HG03521 (cell line): Measurements from ENCODE around the gene ADAMTSL1.

ENCODE experiments used
- ATAC-seq: cut with Tn5 transposase; IDR thresholded peaks from one replicate; pipeline ENCODE4 v1.9.1; 2021; ENCODE audit warnings: mild to moderate bottlenecking, moderate library complexity; ENCODE audit not compliant: unreplicated experiment

Gene ADAMTSL1, protein sequence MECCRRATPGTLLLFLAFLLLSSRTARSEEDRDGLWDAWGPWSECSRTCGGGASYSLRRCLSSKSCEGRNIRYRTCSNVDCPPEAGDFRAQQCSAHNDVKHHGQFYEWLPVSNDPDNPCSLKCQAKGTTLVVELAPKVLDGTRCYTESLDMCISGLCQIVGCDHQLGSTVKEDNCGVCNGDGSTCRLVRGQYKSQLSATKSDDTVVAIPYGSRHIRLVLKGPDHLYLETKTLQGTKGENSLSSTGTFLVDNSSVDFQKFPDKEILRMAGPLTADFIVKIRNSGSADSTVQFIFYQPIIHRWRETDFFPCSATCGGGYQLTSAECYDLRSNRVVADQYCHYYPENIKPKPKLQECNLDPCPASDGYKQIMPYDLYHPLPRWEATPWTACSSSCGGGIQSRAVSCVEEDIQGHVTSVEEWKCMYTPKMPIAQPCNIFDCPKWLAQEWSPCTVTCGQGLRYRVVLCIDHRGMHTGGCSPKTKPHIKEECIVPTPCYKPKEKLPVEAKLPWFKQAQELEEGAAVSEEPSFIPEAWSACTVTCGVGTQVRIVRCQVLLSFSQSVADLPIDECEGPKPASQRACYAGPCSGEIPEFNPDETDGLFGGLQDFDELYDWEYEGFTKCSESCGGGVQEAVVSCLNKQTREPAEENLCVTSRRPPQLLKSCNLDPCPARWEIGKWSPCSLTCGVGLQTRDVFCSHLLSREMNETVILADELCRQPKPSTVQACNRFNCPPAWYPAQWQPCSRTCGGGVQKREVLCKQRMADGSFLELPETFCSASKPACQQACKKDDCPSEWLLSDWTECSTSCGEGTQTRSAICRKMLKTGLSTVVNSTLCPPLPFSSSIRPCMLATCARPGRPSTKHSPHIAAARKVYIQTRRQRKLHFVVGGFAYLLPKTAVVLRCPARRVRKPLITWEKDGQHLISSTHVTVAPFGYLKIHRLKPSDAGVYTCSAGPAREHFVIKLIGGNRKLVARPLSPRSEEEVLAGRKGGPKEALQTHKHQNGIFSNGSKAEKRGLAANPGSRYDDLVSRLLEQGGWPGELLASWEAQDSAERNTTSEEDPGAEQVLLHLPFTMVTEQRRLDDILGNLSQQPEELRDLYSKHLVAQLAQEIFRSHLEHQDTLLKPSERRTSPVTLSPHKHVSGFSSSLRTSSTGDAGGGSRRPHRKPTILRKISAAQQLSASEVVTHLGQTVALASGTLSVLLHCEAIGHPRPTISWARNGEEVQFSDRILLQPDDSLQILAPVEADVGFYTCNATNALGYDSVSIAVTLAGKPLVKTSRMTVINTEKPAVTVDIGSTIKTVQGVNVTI (N-terminal part only)

DNA sequence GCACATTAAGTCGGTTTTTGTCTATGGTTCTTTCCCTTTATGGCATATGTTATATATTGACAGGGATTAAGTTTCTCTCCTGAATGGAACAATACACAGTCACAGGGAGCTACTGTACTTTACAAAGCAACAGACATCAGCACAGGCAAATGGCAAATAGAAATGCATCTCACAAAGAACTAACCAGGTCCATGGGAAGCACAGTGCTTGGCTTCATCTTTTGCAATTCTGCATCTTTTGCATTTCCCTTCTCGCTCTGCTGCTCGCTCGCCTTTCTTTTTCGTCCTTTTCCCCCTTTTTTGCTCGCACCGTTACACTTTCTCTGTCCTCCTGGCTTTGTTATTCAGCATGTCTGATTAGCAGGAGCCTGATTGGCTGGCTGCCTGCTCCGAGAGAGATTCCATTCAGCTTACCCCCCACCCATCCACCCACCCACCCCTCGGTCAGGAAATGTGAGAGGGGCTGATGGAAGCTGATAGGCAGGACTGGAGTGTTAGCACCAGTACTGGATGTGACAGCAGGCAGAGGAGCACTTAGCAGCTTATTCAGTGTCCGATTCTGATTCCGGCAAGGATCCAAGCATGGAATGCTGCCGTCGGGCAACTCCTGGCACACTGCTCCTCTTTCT is at the start of gene ADAMTSL1:
Gene ADAMTSL1 (plus strand): TSS at position 502 of the 628 bp plus-strand sequence. CDS start 80 bp downstream, at position 582.
- ATAC-seq, result no peak

DNA sequence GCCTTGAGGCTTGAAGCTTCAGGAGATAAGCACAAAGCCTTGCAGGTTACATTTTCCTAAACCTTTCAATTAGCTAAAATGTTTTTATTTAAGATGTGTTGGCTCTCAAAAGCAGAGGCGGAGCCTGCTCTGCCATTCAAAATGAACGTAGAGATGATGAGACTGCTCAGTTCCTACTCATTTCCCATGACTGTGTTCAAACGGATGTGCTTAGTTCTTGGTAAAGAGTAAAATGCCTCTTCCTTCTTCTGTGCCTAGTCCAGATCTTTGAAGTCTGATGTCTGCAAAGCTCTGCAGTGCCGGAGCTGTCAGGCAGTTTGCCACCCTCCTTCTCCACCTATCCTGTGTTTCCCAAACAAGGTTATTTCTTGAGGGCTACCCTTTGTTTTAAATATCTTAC is 46.3 kb upstream of the ADAMTSL1 start:
- ATAC-seq, result no peak

DNA sequence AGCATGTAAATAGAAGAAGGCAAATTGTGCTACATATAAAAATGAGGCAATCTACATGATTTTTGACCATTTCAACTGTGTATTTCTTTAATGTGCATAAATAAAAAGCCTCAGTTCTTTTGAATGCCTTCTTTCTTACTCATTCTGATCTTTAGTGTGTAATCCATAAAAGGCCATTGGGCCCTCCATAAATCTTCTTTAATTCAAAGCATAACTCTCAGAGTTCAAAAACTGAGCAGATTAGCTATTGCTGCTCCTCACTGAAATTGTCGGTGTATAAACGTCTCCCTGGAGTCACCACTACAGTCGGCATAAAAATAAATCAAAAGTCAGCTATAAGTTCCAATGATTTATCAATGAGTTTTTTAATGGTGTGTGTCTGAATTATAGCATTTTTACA is 45.3 kb upstream of the ADAMTSL1 start:
- no peak for ATAC-seq

DNA sequence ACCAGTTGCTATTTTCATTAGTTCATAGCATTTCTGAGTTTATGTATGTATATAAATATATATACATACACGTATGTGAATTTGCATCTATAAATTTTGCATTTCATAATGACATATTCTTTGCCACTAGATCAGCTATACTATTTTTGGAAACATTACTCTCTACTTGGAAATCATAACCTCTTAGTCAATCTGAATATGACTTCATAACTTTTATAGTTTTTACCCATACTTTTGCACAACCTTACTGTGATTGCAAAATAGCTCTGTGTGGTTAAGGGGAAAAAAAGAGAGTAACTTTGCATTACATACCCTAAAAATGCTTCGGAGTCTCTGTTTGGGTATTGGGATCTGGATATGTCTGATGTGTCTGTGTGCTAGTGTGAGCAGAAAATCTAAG is 44.9 kb upstream of the ADAMTSL1 start:
- no peak for ATAC-seq

DNA sequence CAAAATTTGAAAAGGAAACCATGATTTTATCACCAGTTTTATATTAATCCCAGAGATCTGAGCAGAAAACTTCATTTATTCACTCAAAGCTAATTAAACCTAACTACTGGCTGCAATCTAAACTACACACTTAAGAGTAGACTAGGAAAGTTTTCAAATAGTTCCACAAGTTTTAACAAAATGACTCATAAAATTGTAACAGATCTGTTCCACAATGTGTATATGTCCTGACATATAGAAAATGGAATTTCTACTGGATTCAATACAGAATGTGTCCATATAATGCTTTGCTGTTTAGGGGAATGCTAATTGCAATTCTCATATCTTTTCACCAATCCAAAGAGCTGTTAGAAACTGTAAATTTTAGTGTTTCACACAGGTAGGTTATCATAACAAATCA is 40.3 kb upstream of the ADAMTSL1 start:
- ATAC-seq, result no peak

DNA sequence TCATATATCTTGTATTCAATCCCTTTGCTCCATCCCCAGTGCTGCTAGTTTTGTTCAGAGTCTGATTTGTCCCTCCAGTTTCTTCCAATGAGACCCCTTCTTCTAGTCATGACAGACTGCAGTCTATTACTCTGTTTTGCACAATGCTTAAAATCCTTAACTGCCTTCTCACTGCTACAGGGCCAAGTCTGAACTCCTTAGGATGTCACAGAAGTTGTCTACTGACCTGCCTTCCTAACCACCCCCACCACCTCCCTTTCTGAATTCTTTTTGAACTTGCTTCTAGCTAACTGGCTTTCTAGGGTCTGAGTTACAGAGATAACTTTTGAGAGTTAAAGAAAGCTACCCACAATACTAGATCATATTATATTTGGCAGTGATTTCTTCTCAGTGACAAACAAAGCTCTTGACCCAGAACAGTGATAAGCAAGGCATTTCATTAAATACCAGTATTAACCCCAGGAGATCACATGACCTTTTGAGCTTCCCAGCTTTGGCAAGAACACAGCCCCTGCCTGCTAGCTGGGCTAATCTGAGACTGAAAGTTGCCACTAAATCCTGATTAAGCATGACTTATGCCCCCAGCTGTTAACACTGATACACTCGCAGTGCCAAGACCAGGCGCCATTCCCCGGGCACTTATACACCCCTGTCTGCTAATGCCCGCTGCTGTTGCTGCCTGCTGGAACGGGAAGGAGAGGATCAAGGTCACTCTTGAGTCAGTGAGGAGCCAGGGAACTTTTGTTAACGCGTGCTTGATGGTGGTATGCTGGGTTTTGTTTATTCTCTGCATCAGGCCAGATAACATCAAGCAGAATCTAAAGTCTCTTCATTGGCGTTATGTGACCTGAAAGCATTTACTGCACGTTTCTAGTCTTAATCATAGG is 36.4 kb upstream of the ADAMTSL1 start:
- ATAC-seq, result no peak

DNA sequence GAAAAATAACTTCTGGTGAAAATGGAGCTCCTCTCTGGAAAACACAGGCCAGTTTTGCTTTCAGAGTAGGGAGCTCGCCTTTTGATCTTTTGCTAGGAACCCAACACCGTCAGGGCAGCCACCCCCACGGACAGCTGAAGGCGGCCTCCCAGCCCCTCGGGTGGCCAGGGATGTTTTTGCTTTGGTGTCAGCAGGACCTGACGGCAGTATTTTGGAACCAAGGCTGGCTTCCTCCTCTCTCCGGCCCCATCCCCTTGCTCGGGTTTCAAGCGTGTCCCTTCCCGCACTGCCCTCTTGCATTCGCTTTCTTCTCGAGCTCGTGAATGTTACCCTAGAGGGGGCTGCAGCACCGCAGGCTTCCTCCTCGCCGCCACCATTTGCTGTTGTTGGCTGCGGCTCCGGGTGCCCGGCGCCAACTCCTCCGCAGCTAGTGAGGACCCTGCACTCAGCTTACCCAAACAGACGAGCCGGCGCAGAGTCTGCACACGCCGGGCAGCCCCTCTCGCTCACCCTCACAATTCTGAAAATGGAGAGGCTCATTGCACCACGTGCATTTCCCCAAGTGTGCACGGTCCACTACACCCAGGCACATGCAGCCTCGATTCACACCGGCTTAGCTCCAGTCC is 35.5 kb upstream of the ADAMTSL1 start:
- no peak for ATAC-seq

DNA sequence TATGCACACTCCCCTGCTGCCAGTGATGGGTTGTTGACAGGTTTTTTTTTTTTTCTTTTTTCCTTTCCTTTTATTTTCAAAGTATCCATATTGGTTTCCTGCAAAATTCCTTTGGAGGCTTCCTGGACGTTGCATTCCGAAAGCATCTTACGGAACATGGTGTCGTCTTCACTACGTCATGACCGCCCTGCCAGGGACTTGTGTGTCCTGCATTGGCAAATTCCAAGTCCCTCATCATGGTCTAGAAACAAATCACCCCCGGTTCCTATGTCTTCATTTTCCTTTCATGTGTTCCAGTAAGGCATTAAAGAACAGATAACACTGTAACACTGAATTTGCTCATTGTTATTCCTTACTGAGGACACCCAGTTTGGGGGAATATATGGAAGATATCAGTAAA is 35.0 kb upstream of the ADAMTSL1 start:
- ATAC-seq, result no peak

DNA sequence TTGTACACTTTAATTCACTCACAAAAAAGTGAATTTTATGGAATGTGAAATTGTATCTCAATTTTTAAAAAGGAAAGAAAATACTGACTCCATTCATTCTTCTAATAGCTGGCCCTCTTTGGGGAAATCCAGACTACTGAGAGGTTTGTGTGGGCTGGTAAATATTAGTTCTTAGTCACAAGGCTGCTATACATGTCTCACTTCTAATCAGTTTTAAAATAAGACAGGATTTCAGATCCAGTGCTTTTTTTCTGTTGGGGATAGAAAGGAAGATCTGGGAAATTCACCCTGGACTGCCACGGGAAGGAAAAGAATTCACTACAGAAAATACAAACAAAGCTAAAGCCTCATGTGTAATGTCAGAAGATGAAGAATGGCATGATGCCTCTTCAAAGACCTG is 32.7 kb upstream of the ADAMTSL1 start:
- ATAC-seq, result no peak

DNA sequence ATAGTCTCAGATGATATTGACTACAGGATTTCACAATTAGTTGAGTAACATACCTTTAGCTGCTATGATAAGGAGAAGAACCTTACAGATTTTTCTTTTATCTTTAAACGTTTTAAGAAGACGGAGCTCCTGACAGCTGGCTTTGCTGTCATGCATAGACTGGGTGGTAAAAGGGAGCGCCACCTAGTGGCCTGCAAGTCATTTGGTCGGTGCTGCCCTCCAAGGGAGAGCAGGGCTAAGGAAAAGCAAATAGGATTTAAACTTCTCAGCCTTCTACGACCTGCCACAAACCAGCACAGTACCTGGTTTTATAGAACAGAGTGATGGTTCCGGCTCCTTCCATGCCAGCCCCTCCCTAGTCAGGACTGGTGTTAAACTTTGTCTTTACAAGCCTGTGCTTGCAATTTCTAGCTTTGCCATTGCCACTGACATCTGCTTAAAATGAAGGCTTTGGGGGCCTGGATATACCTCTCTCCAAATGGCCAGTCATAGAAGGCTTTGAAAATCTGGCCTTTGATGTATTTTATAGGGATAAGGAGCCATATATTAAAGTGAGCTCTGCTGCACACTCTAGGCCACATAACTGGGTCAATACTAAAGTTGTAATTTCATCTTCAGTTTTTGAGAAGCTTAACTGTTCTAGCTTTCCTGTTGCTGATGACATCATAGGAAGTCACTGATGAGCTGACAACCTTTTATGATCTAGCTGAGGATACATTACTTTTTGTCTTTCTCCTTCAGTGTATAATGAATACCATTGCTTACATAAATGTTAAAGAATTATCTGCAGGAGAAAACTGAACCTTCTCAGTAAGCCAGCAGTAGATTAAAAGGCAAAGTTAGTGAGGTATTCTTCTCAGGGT is 31.1 kb upstream of the ADAMTSL1 start:
- peak; percentile 83 for ATAC-seq

DNA sequence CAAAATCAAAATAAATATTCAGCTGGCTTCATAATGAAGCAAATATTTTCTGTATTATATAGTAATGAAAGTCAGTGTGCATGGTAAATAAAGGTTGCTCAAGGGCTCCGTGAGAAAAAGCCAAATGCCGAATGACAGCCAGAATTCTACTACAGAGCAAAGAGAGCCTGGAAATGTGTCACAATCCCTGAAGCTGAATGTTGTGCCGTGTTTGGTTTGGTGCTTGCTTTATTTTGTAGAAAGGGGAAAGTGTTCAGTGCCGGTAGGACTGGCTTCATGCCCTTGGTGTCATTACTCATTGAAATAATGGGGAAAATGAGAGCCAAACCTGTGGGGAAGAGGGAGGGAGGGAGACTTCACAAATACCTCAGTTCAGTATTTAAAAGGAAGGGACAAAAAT is 26.8 kb upstream of the ADAMTSL1 start:
- no peak for ATAC-seq

DNA sequence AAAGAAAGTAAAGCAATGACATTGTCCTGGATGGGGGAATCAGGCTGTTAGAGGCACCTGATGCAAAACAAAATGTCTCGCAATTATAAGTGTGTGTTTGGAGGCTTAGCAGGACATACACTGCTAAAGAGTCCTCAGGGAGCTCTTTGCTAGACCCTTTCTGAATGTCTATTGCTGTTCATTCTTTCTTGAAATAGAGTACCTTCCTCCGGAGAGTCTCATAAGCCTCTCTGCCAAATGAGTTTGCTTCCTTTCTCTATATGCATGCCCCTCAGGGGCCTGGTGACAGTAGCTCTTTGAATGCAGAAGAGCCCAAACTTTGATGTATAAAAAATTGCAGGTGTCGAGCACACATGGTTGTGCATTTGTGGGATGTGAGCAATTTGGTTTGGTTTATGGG is 26.4 kb upstream of the ADAMTSL1 start:
- no peak for ATAC-seq

DNA sequence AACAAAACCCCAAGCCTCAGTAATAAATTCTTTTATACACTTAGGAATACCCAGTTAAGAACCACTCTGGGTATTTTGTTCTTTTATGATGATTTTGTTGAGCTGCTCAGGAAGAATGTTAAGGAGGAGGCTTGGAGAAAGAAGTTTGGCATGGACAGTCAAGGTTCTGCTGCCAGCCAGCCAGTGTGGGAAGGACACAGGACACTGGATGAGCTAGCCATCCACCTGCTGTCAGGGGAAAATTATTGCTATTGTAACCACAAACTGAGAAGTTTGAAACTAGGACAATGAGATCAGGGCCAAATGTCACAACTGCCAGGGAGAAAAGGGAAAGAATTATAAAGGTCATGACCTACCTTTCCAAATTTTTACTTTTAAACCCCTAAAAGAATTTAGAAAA is 25.9 kb upstream of the ADAMTSL1 start:
- no peak for ATAC-seq

DNA sequence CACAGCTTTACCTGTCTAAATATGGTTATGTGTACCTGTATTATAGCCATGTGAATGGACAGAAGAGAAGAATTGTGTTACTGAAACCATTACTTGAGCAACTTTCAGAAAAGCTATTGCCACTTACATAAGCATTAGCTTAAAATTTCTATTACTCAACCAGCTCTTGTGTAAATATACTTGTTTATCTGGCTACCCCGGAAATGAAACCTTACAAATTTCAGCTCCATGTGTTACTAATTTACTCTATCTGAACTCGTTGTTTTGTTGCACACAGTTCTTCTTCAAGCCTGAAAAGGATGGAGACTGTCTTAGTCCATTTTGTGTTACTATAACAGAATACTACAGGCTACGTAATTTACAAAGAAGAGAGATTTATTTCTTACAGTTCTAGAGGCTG is 22.5 kb upstream of the ADAMTSL1 start:
- ATAC-seq, result no peak

DNA sequence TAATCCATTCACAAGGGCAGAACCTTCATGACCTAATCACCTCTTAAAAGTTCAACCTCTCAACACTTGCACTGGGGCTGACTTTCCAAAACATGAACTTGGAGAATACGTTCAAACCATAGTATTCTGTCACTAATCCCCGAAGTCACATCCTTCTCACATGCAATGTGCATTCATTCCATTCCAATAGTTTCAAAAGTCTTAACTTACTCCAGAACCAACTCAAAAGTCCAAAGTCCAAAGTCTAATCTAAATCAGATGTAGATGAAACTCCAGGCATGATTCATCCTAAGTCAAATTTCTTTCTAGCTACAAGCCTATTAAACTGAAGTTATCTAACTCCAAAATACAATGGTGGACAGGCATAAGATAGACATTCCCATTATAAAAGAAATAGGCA is 21.7 kb upstream of the ADAMTSL1 start:
- ATAC-seq, result no peak

DNA sequence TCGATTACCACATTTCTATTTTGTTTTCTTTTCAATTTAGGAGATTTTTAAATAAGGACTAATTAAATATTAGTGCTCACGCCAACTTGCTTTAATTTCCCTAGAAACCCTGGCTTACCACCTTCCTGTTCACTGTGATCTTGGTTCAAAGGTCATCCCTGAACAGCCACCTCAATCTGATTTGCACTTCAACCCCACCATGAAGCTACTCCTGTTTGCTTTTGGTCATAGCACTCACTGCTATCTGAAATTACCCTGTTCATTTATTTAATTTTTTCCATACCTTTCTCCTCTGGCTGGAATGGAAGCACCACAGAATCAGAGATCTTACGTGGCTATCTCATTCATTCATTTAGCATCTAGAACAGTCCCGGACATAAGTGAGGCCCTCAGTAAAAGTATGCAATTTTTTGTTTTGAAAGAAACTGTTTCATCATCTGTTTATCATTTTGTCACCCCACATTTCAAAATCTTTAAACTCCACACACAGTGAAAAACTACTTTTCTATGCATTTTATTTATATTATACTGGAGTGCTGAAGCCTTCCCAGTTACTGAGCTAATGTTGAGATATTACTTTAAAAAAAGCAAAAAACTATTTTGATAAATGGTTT is 17.2 kb upstream of the ADAMTSL1 start:
- no peak for ATAC-seq

DNA sequence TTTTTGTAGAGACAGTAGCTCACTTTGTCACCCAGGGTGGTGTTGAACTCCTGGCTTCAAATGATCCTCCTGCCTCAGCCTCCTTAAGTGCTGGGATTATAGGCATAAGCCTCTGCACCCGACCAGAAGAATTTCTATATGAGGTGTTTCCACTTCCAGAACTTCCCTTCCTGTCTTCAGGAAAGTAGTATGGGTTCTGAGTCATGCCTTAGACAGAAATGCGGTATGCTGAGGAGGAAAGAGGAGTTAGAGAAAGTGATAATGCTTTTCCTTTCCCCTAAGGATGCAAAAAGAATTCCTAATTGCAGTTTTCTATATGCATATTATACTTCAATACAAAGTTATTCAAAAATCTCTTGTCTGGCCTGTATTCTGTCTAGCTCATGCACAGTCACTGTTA is 16.4 kb upstream of the ADAMTSL1 start:
- ATAC-seq, result no peak
